GM19240 (cell line): ENCODE measurements around the gene XG.
"Not testable (repeated sequence)": the region's sequence is repeated elsewhere in the genome, so short reads cannot be mapped to it uniquely, and the experiment has no call there.

Source experiments
- DNase-seq: peaks from one replicate; pipeline ENCODE4 v3.0.0; 2011; ENCODE audit warnings: low spot score; ENCODE audit not compliant: insufficient read length

XG gene

DNA sequence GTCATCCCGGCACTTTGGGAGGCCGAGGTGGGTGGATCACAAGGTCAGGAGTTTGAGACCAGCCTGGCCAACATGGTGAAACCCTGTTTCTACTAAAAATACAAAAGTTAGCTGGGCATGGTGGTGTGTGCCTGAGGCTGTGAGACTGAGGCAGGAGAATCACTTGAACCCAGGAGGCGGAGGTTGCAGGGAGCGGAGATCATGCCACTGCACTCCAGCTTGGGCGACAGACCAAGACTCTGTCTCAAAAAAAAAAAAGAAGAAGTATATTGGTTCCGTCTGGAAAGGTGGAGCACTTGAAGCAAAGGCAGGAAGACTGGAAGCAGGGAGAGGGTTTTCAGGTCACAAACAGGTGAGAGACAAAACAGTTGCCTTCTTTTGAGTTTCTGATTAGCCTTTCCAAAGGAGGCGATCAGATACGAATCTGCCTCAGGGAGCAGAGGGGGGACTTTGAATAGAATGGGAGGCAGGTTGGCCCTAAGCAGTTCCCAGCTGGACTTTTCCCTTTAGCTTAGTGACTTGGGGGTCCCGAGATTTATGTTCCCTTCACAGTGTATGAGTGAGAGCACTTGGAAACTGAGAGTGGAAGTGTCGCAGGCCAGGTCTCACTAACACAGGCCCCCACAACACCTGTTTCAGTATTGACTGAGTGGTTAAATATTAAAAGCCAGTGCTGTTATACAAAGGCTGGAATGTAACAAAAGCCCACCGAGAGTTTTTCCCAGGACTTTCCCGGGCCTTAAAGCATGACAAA, 28.8 kb downstream of the XG start:
- not testable (repeated sequence) for DNase-seq

DNA sequence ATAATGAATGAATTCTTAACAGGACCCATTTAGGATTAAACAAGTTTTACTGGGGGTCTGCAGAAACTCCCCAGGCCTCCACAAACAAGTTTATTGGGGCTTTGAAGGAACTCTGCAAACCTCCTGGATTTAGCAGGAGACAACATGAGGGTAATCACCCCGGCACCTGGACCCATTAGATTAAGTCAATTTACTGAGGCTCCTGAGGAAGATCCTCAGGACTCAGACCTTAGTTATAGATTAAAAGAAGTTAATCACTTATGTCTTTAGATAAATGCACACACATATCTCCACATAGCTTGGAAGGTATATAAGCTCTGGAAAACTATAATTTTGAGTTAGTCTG, 29.4 kb downstream of the XG start:
- no peak for DNase-seq

DNA sequence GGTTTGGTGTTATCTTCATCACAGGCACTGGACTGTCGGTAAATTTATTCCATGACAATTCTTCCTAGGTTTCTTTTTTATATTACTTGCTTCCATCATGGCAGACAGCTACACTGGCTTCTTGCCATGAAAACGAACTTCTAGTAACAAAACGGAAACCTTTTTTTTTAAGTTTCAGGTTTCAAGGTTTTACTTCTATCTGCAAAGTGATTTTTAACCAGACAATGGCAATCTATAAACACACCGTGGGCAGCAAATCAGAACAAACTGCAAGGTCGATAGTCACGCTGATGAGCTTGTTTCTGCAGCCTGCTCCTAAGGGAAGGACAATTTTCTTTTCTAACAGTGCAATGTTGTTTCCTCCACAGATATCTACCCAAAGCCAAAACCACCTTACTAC, 29.9 kb downstream of the XG start:
- DNase-seq, result no peak

DNA sequence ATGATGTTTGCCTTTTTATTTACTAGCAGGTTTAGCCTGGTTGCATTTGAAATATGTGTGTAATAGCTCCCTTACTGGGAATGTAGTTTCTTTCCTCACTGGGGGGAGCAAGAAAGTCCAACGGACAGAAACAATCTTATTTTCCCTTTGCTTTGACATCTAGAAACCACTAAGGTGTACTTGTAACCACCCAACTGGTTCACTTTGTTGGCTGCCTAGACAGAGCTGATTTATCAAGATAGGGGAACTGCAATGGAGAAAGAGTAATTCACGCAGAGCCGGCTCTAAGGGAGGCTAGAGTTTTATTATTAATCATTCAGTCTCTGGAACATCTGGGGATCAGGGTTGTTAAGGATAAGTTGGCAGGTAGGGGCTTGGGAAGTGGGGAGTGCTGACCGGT, 30.3 kb downstream of the XG start:
- DNase-seq, result no peak

DNA sequence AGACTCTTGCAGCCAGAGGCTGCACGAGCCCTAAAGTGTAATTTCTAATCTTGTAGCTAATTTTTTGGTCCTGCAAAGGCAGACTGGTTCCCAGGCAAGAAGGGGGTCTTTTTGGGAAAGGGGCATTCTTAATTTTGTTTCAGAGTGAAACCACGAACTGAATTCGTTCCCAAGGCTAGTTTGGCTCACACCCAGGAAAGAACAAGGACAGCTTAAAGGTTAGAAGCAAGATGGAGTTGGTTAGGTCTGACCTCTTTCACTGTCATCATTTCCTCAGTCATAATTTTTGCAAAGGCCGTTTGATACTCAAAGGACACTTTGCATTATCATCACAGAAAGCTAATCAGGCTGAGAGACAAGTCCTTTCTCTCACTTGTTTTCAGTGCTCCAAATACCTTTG, 30.9 kb downstream of the XG start:
- no peak for DNase-seq

DNA sequence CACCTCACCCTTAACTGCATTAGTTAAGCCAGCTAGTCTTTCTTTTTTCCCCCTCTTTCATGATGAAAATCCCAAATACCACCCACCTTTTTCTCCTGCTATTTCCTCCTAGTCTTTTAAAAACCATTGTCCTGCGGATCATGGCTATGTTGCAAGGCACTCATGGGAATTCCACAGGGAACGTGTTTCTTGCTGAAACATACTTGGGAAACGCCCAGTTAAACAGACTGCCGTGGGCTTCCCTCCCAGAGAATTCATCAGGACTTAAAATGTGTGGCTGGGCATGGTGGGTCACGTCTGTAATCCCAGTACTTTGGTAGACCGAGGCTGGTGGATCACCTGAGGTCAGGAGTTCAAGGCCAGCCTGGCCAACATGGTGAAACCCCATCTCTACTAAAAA, 32.2 kb downstream of the XG start:
- DNase-seq, result no peak

DNA sequence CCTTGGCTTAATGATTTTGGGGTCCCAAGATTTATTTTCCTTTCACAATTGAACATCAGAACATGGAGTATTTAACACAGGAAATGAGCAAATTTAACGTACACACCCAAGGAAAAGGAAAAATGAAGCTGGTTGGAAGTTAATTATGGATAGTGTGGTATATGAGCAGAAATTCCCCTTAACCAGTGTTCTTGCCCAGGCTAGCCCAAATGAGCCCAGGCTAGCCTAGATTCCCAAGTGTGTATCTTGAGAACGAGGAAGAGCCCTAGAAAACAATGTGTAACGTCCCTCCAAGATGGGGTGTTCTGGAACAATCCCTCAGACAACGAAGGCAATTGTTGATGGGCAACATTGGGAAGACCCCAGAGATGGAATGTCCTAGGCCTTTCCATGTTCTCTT, 33.7 kb downstream of the XG start:
- DNase-seq, result no peak

DNA sequence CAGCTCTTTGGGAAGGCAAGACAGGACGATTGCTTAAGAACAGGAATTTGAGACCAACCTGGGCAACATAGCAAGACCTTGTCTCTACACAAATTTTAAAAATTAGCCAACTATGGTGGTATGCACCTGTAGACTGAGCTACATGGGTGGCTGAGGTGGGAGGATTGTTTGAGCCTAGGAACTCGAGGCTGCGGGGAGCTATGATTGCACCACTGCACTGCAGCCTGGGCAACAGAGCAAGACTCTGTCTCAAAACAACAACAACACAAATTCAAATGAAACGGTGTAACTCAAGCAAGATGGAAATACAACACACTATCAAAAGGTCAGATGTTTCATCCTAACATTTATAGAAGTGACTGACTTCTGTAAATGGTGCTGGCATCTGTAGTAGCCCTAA, 37.1 kb downstream of the XG start:
- DNase-seq, result no peak

DNA sequence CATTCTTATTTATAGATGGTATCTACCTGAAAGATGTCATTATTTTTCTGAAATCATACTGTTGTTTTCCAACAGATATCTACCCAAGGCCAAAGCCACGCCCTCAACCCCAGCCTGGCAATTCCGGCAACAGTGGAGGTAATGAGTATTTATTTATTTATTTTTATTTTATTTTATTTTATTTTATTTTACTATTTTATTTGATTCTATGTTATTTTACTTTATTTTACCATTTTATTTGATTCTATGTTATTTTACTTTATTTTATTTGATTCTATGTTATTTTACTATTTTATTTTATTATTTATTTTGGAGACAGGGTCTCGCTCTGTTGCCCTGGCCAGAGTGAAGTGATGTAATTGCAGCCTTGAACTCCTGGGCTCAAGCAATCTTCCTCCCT, 37.7 kb downstream of the XG start:
- DNase-seq, result no peak

DNA sequence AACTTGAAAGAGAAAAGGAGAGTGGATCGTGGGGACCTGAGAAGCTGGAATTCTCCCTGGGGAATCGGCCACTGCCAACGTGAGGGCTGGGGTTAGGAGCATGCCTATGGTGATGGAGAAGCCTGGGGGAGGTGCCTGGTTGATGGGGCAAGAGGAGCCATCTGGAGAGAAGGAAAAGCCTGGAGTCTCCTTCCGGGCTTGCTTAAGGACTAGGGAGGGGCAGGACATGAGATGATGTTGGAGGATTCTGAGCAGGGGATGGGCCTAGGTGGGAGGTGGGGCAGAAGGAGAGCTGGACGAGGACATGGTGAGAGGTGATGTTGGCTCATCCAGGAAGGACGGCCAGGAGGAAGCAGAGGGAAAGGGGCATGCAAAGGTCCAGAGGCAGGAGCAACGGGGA, 41.9 kb downstream of the XG start:
- DNase-seq, result no peak

DNA sequence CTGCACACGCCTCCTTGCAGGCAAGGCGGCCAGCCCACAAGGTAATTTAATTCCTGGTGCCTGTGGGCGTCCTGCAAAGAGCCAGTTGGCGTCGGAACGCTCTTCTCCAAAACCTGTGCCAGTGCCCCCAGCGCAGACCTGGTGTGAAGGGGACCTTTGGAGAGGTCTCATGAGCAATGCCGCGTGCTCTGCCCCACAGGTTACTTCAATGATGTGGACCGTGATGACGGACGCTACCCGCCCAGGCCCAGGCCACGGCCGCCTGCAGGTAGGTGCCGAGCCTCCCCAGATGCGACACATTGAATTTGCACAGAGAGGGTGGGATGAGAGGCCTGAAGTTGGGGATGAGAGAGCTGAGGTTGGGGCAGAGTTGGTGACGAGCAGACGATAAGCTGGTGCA, 42.5 kb downstream of the XG start:
- no peak for DNase-seq

DNA sequence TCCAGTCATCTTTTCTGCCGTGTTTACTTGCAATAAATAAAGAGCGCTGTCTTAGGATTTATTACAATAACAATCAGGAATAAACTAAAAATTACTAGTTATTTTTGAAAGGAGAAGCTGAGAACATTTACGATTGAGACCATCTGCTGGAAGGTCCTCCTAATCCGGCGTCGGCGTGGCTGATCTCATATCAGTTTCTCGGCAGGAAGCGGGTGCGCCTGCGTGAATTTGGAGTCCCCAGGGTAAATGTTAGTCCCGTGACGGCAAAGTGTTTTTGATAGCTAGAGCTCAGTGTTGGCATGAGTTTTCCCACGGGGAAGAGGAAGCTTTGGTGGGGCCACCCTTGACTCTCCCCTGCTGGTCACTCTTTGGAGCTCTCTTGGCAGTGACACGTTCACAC, 45.0 kb downstream of the XG start:
- not testable (repeated sequence) for DNase-seq

DNA sequence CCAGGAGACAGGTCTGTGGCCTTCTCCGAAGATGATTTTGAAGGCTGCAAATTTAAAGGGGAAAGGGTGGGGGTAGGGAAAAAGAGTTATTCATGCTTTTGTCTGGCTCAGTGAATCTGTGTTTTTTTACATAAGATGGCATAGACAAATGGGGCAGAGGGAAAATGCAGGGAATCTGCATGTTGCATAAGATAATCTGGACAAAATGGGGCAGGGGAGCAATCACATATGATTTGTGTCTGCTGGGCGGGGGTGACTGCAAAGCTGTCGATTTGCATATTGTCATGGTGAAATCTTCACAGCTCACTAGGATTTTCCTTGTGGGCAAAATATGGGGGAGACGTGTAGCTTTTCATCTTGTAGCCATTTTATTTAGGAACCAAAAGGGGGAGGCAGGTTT, 47.5 kb downstream of the XG start:
- DNase-seq, result no peak

DNA sequence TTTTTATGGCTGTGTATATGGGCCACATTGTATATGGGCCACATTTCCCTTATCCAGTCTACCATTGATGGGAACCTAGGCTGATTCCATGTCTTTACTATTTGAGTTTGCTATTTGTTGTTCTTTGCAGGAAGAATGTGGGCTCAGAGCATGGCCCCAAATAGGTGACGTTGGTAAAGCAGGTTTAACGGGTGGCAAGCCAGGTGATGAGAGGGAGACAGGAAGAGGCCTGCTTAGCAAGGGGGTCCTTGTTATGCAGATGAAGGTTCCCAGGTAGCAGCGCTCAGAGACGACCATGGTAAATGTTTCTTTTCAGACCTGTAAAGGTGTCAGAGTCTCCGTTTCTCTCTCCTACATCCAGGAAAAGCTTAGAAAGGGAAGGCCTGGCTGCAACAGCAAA, 48.1 kb downstream of the XG start:
- DNase-seq, result not testable (repeated sequence)

DNA sequence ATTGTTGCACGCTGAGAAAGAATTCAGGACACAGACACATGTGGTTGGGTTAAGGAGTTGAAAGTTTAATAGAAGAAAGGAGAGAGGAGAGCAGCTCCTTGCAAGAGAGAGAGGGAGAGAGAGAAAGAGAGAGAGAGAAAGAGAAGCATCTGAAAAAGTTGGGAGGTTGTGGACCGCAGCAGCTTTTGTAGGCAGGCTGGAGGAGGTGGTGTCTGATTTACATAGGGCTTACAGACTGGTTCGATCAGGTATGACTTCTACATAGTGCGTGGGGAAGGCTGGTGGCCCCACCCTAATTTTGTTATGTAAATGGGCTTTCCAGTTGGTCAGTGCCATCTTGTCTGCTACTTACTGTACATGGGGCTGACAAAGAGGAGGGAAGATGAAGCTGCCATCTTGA, 49.4 kb downstream of the XG start:
- DNase-seq, result no peak

DNA sequence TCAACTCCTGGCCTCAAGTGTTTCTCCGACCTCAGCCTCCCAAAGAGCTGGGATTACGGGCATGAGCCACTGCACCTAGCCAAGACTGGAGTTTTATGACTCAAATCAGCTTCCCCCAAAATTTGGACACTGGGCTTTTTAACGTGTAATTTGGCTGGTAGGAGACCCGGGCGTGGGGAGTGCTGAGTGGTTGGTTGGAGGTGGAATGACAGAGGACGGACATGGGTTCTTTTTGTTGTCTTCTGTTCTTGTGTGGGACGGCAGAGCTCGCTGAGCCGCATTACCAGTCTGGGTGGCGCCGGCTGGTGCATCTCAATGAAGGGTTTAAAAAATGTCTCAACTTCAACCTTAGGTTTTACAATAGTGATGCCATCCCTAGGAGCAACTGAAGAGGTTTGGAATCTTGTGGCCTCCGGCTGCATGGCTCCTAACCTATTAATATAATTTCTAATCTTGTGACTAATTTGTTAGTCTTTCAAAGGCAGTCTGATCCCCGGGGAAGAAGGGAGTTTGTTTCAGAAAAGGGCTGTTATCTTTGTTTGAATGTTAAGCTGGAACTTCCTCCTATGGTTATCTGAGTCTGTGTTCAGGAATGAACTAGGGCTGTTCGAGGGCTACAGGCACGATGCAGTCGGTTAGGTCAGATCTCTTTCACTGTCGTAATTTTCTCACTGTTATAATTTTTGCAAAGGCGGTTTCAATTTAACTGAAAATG, 50.7 kb downstream of the XG start:
- not testable (repeated sequence) for DNase-seq

DNA sequence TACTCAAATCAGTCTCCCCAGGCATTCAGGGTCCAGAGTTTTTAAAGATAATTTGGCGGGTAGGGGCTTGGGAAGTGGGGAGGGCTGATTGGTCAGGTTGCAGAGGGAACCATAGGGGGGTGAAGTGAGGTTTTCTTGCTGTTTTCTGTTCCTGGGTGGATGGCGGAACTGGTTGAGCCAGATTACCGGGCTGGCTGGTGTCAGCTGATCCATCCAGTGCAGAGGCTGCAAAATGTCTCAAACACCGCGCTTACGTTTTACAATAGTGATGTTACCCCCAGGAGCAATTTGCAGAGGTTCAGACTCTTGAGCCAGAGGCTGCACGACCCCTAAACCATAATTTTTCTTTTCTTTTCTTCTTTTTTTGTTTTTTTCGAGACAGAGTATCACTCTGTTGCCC, 51.6 kb downstream of the XG start:
- DNase-seq, result not testable (repeated sequence)

DNA sequence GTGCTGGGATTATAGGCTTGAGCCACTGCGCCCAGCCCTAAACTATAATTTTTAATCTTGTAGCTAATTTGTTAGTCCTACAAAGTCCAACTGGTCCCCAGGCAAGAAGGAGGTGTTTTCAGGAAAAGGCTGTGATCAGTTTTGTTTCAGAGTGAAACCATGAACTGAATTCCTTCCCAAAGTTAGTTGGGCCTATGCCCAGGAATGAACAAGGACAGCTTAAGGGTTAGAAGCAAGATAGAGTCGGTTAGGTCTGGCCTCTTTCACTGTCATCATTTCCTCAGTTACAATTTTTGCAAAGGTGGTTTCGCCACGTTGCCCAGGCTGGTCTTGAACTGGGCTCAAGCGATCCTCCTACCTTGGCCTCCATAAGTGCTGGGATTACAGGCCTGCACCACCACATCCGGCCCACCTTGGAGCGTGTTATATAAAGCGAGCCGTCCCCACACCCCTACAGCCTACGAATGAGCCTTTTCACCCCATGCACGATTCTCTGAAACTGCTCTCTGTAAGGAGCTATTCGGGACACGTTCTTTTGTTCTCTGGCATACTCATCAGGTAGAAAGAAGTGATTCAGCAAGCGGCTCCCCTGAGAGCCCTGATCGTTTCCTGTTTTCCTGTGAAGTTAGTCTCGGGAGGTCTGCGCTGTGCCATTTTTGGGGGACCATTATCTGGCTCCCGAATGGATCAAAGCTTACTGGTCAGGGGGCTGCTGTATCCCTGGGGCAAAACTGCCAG, 52.4 kb downstream of the XG start:
- DNase-seq, result not testable (repeated sequence)

DNA sequence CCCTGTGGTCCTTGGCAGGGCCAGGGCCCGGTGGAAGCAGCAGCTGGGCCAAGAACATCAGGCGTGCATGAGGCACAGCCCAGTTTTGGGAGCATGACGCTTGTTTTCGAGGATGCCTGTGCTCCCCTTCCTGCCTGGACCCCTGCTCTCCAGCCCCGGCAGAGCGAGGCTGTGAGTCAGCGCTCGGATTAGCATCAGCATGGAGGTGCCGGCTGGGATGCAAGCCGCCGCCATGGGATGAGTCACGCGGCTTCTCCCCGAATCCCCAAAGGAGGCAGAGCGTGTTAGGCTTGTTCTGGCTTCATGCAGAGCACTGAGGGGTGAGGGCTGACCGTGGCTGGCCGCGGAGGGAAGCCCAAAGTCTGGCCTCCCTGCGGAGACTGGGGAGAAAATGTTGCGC, 53.0 kb downstream of the XG start:
- not testable (repeated sequence) for DNase-seq

DNA sequence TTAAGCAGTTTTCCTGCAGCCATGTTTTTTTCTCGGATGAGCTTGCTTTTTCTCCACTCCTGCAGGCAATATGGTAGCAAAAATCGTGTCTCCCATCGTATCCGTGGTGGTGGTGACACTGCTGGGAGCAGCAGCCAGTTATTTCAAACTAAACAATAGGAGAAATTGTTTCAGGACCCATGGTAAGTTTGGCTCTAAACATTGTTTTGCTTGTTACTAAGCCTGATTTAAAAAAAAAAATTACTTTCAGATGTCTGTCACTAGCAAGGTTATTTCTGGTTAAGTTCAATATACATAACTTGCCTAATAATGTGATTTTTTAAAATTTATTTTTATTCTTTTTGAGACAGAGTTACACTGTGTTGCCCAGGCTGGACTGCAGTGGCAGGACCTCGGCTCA, 59.4 kb downstream of the XG start:
- DNase-seq, result no peak

DNA sequence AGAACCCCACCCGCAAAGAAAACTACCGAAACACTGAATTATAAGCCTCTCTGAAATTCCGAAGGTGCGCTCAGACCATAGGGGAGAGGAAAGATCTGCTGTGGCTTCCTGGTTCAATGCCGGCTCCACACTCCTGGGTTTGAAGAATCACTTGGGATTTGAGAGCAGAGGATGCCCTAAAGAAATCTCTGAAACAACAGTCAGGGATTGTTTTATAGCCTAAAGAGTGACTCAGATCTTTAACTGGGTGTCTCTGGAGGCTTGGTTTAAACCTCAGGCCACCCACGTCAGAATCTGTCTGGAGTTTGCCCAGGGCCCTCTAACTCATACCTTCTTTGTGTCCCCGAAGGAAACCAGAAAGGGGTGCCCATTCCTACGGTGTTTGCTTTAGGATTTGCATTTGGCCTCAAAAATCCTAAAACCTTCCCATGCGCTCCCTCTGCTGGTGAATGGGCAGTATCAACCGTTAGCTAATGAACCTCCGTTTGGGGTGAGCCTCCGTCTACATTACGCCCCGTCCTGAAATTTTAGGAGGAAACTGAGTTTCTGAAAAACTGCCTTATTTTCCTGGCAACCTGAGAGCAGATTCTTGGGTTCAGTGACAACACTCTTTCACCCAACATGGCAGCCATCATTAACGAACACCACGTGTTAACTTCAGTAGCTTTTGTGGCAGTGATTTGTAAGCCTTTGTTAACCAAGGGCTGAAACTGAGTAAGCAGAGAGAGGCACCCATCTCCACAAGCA, 60.5 kb downstream of the XG start:
- DNase-seq, result not testable (repeated sequence)

DNA sequence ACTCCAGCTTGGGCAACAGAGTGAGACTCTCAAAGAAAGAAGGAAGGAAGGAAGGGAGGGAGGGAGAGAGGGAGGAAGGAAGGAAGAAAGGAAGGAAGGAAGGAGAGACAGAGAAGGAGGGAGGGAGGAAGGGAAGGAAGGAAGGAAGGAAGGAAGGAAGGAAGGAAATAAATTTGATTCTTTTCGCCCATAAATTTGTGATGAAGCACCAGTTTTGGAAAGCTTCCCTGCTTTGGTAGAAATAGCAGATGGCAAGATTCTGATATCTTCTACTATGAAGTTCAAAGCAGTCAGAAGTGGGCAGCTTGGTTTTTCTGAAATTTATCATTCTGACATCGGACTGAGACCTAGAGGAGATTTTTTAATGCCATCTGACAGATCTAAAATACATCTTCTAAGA, 65.2 kb downstream of the XG start:
- no peak for DNase-seq
